Neutrophil (primary cell): ENCODE data around the gene MEGF6.

Experiments used
- H3K27ac ChIP-seq: fragments of 200-600 bp; sonication (generic); 2 replicates; pipeline ENCODE4 v1.5.1; 2016; ENCODE audit warnings: mild to moderate bottlenecking, moderate library complexity
- H3K27me3 ChIP-seq: fragments of 200-600 bp; sonication (generic); 2 replicates; pipeline ENCODE4 v1.6.0; 2016; ENCODE audit warnings: mild to moderate bottlenecking
- H3K36me3 ChIP-seq: fragments of 200-600 bp; sonication (generic); 2 replicates; pipeline ENCODE4 v1.5.1; 2017
- H3K4me1 ChIP-seq, 2 experiments: fragments of 200-600 bp in 1 of 2; sonication (generic) in 1 of 2; 1 replicate in 1 of 2; 2 replicates in 1 of 2; pipeline versions ENCODE4 v1.5.1 to v1.6.1; 2013 to 2016; ENCODE audit warnings: low read depth in 1 of 2, low read length in 1 of 2, mild to moderate bottlenecking in 1 of 2, moderate library complexity in 1 of 2; ENCODE audit not compliant: control insufficient read depth in 1 of 2, insufficient read depth in 1 of 2
- H3K4me3 ChIP-seq, 2 experiments: fragments of 200-600 bp in 1 of 2; sonication (generic) in 1 of 2; 1 replicate in 1 of 2; 2 replicates in 1 of 2; pipeline ENCODE4 v1.5.1; 2013 to 2016; ENCODE audit warnings: low read depth in 1 of 2, low read length in 1 of 2, mild to moderate bottlenecking in 1 of 2, moderate library complexity in 1 of 2
- H3K9me3 ChIP-seq: fragments of 200-600 bp; sonication (generic); 2 replicates; pipeline ENCODE4 v1.5.1; 2016
- TF ChIP-seq, protein P1 (sequence below): fragments of 200-600 bp; sonication (generic); IDR thresholded peaks from 2 replicates; pipeline ENCODE4 v1.5.1; 2016; ENCODE audit warnings: antibody characterized with exemption

MEGF6 gene

DNA sequence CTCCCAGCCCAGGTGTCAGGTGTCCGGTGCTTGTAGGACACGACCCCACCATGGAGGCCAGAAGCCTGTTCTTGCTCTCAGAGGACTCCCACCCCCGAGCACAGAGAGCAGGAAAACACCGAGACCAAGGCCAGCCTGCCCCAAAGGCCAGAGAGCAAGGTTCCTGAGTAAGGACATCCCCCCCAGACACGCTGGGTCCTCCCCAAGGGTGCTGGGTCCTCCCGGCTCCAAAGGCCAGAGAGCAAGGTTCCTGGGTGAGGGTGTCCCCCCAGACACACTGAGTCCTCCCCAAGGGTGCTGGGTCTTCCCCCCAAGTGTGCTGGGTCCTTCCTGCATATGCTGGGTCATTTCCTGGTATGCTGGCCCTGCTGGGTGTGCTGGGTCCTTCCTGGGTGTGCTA is 40.0 kb downstream of the MEGF6 start:
- H3K27ac ChIP-seq: no peak overlapping the region
- H3K27me3 ChIP-seq: no peaks in the 10 kb centered on the region
- no peaks in the 10 kb centered on the region for H3K9me3 ChIP-seq
- TF ChIP-seq, protein P1, sequence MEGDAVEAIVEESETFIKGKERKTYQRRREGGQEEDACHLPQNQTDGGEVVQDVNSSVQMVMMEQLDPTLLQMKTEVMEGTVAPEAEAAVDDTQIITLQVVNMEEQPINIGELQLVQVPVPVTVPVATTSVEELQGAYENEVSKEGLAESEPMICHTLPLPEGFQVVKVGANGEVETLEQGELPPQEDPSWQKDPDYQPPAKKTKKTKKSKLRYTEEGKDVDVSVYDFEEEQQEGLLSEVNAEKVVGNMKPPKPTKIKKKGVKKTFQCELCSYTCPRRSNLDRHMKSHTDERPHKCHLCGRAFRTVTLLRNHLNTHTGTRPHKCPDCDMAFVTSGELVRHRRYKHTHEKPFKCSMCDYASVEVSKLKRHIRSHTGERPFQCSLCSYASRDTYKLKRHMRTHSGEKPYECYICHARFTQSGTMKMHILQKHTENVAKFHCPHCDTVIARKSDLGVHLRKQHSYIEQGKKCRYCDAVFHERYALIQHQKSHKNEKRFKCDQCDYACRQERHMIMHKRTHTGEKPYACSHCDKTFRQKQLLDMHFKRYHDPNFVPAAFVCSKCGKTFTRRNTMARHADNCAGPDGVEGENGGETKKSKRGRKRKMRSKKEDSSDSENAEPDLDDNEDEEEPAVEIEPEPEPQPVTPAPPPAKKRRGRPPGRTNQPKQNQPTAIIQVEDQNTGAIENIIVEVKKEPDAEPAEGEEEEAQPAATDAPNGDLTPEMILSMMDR: no peak
- no peaks in the 10 kb centered on the region for H3K36me3 ChIP-seq
- H3K4me3 ChIP-seq: no peak overlapping the region
- H3K4me1 ChIP-seq: no peaks in the 10 kb centered on the region

DNA sequence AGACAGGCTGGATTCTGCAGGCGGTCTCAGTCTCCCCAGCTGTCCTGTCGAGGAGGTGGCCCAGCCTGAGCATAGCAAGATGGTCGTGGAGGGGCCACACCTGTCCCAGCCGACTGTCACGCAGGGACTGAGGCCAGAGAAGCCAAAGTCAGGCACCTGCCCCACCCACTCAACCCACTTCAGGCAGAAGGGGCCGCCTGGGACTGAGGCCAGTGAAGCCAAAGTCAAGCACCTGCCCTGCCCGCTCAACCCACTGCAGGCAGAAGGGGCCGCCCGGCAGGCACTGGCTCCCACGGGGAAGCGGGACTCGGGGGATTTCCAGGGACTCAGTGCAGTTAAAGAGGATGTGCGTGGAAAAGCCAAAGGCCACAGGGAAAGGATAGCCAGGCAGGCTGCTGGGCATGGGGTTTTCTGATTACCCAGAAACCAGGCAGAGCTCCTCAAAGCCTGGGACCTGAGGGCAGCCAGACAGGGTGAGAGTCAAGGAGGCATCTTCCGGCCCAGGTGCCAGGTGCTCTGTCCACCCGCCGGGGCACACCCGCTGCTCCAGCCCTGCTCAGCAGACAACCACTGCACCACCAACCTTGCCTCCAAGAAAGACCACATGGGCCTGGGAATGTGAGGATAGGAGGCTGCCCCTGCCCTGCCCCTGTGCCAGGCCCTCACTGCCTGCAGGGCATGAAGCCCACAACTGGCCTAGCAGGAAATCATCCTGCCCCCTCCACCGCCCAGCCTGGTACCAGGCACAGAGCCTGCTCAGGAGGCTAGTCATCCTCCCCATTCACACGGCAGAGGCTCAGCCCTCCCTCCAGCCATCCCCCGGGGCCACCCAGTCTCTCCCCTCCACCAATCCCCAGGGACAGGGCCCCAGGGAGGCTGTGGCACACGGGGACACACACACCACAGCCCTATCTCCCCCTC is 41.0 kb downstream of the MEGF6 start:
- no peaks in the 10 kb centered on the region for H3K36me3 ChIP-seq

DNA sequence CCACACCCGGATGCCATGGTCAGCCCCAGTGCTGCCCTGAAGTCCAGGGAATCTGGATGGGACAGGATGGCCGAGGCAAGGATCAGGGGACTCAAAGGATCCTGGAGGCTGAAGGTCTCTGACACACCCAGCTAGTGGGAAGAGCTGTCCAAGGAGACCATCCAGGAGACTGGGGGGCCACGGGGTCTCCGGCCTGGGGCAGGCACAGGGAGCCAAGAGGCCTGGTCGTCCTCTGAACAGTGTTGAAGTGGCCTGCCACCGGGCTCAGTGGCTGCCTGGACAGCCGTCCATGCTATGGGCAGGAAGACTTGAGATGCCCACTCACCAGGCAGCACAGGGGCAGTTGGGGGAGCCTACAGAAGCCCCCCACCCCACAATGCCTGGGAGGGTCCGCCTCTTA is 41.9 kb downstream of the MEGF6 start:
- TF ChIP-seq, protein P1: no peak
- Histone ChIP-seq H3K27ac (no peak overlapping the region), H3K27me3 (no peaks in the 10 kb centered on the region), H3K9me3 (no peaks in the 10 kb centered on the region), H3K4me3 (no peak overlapping the region), H3K36me3 (no peaks in the 10 kb centered on the region), H3K4me1 (no peaks in the 10 kb centered on the region)

More for the DNA sequence above, 41.0 kb downstream of the MEGF6 start:
- no peaks in the 10 kb centered on the region for H3K9me3 ChIP-seq
- TF ChIP-seq, protein P1: no peak
- H3K4me3 ChIP-seq: no peak overlapping the region
- H3K27ac ChIP-seq: no peak overlapping the region
- no peaks in the 10 kb centered on the region for H3K4me1 ChIP-seq
- no peaks in the 10 kb centered on the region for H3K27me3 ChIP-seq

DNA sequence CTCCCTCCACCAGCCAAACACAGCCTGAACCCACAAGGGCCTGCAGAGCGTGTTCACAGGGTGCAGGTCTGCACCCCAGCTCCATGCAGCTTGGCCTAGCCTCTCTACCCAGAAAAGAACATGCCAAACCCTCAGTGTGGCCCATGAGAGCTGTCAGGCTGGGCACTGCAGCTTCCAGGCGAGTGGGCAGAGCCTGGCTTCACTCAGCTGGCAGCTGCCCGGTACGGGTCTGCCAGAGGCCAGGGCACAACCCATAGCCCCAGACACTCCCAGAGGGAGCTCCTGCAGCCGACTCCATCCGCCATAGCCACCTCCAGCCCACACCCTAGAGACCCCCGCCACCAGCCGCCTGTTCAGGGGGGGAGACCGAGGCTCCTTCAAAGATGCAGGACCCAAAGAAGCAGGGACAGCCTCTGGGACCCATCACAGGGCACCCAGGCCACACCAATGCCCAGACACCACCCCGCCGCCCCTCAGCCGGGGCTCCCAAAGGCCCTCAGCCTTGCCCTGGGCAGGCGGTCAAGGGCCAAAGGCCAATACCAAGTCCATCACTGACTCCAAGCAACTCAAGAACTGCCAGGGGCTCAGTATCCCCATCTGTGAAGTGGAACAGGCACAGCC is 42.4 kb downstream of the MEGF6 start:
- H3K27me3 ChIP-seq: no peaks in the 10 kb centered on the region
- TF ChIP-seq, protein P1: no peak

DNA sequence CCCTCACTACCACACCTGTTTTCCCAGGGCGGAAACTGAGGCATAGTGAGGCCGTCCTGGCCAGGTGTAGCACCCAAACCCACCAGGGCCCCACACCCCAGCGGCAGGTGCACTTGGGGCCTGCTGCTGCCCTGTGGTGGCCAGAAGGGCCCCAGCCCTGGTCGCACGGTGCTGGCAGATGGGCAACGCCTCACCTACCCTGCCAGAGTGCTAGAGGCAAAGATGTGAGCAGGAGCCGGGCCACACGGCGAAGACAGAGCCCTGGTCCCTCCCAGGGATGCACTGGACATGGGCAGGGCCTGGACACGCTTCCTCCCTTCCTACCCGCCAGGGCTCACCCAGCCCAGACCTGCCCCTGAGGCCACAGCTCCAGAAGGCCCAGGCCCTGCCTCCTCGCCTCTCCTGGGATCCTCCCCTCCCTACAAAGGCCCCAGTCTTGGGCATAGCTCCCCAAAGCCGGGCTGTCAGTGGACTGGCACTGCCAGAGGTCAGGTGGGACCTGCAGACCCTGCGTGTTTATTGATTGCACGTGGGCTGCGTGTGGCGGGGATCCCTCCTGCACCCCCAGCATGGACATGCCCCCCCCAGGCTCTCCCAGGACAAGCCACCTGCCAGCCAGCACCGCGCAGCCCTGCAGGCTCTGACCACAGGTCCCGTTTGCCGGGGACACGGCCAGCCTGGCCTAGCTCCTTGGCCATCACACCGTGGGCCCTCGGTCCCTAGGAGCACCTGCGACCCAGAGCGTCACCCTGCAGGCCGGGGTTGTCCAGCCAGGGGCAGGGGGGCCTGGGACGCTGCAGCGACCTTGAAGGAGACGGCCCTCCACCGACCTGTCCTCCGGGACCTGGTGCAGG is 44.1 kb downstream of the MEGF6 start:
- Histone ChIP-seq H3K27me3 (no peaks in the 10 kb centered on the region), H3K27ac (no peak overlapping the region), H3K9me3 (no peaks in the 10 kb centered on the region), H3K4me1 (no peaks in the 10 kb centered on the region), H3K4me3 (no peak overlapping the region), H3K36me3 (no peaks in the 10 kb centered on the region)
- TF ChIP-seq, protein P1: no peak

More for the DNA sequence above, 42.4 kb downstream of the MEGF6 start:
- Histone ChIP-seq H3K27ac (no peak overlapping the region), H3K4me1 (no peaks in the 10 kb centered on the region), H3K36me3 (no peaks in the 10 kb centered on the region), H3K9me3 (no peaks in the 10 kb centered on the region), H3K4me3 (no peak overlapping the region)
